NK-92 (cell line): Measurements from ENCODE around the gene RNF225.
"Not testable (repeated sequence)": the region's sequence is repeated elsewhere in the genome, so short reads cannot be mapped to it uniquely, and the experiment has no call there.

Source experiments
- DNase-seq: peaks from one replicate; lab custom pipeline; 2025; ENCODE audit not compliant: unreplicated experiment; lab: John Stamatoyannopoulos, UW

Gene RNF225

GRCh38 chr19:58361900-58362271, 33.6 kb upstream of the RNF225 start:
- no peak for DNase-seq

- peak; percentile 63 for DNase-seq
These were observed 33.0 kb upstream of the RNF225 start, which contains the start of gene ZNF497 for GRCh38 chr19:58362272-58362994. TSS of gene ZNF497 (minus strand) at chr19:58362751. CDS start at chr19:58357635, 5,116 bp downstream.

- DNase-seq = no peak
These were observed 31.3 kb upstream of the RNF225 start for GRCh38 chr19:58364146-58364545.

GRCh38 chr19:58366585-58367430, 28.6 kb upstream of the RNF225 start:
- DNase-seq = no peak

GRCh38 chr19:58367698-58368454, 27.6 kb upstream of the RNF225 start:
- no peak for DNase-seq

GRCh38 chr19:58368561-58369360, 26.7 kb upstream of the RNF225 start:
- DNase-seq = no peak

- no peak for DNase-seq
These were observed 22.9 kb upstream of the RNF225 start for GRCh38 chr19:58372311-58373133.

- DNase-seq = no peak
These were observed 21.3 kb upstream of the RNF225 start for GRCh38 chr19:58374200-58374599.

GRCh38 chr19:58376724-58377123, 18.7 kb upstream of the RNF225 start:
- not testable (repeated sequence) for DNase-seq

GRCh38 chr19:58379246-58379645, 16.2 kb upstream of the RNF225 start:
- no peak for DNase-seq

- DNase-seq = no peak
These were observed 15.3 kb upstream of the RNF225 start for GRCh38 chr19:58380037-58380661.

GRCh38 chr19:58380662-58381459, 14.6 kb upstream of the RNF225 start, which contains the start of gene ZNF837:
TSS of gene ZNF837 (minus strand) at chr19:58381030. CDS start at chr19:58369332, 11,698 bp downstream.
- peak; percentile 89 for DNase-seq

- DNase-seq = no peak
These were observed 13.8 kb upstream of the RNF225 start for GRCh38 chr19:58381460-58382212.

GRCh38 chr19:58382997-58383603, 12.4 kb upstream of the RNF225 start:
- no peak for DNase-seq

GRCh38 chr19:58385313-58385890, 10.1 kb upstream of the RNF225 start:
- no peak for DNase-seq

GRCh38 chr19:58385891-58386575, 9.4 kb upstream of the RNF225 start:
- no peak for DNase-seq
